Measurements from ENCODE around the gene MED16.
"Not testable (repeated sequence)": the region's sequence is repeated elsewhere in the genome, so short reads cannot be mapped to it uniquely, and the experiment has no call there.

Gene MED16

GRCh38 chr19:904545-904944, 11.6 kb upstream of the MED16 start:
- no peak for DNase-seq

- peak; percentile 31 for DNase-seq
Observed at GRCh38 chr19:903266-903797, 10.3 kb upstream of the MED16 start.

GRCh38 chr19:902446-903226, 9.6 kb upstream of the MED16 start:
- no peak for DNase-seq

- DNase-seq: no peak
Observed at GRCh38 chr19:902093-902370, 9.0 kb upstream of the MED16 start.

GRCh38 chr19:901216-902092, 8.5 kb upstream of the MED16 start:
- DNase-seq: no peak

- peak; percentile 36 for DNase-seq
Observed at GRCh38 chr19:900302-901111, 7.5 kb upstream of the MED16 start.

- no peak for DNase-seq
Observed at GRCh38 chr19:900043-900301, 7.0 kb upstream of the MED16 start.

GRCh38 chr19:899336-900042, 6.5 kb upstream of the MED16 start:
- no peak for DNase-seq

GRCh38 chr19:898663-899062, 5.7 kb upstream of the MED16 start:
- peak; percentile 97 for DNase-seq

GRCh38 chr19:897442-898039, 4.6 kb upstream of the MED16 start:
- DNase-seq: no peak

GRCh38 chr19:896999-897398, 4.0 kb upstream of the MED16 start:
- DNase-seq: no peak

GRCh38 chr19:896434-896833, 3.4 kb upstream of the MED16 start:
- no peak for DNase-seq

GRCh38 chr19:892243-892893, 619 bp downstream of the MED16 start:
- DNase-seq: no peak

GRCh38 chr19:891421-892200, 1.4 kb downstream of the MED16 start:
- DNase-seq: not testable (repeated sequence)

- no peak for DNase-seq
Observed at GRCh38 chr19:890831-891230, 2.2 kb downstream of the MED16 start.

- no peak for DNase-seq
Observed at GRCh38 chr19:889662-890295, 3.2 kb downstream of the MED16 start.

- DNase-seq: no peak
Observed at GRCh38 chr19:888581-889385, 4.2 kb downstream of the MED16 start.

GRCh38 chr19:887599-887998, 5.4 kb downstream of the MED16 start:
- DNase-seq: no peak

GRCh38 chr19:887072-887471, 5.9 kb downstream of the MED16 start:
- no peak for DNase-seq

Measured in NCI-H2171 treated with DMSO at 0.1 percent for 48 hours (cell line).